HEK293 (cell line): ENCODE measurements around the gene RNF224.

Experiments
- GFI1B ChIP-seq: fragments of 450-650 bp; formaldehyde crosslinking; IDR thresholded peaks from 2 replicates; pipeline ENCODE4 v1.5.1; 2016; ENCODE audit warnings: missing biosample characterization, missing genetic modification characterization
- GLI4 ChIP-seq: fragments of 450-650 bp; formaldehyde crosslinking; IDR thresholded peaks from 2 replicates; pipeline ENCODE4 v1.5.1; 2016; ENCODE audit warnings: missing biosample characterization, missing genetic modification characterization
- IKZF3 ChIP-seq: fragments of 450-650 bp; IDR thresholded peaks from 2 replicates; pipeline ENCODE4 v1.5.0; 2018; ENCODE audit warnings: missing biosample characterization, mild to moderate bottlenecking, missing genetic modification characterization, moderate library complexity
- KLF1 ChIP-seq: fragments of 450-650 bp; formaldehyde crosslinking; IDR thresholded peaks from 2 replicates; pipeline ENCODE4 v1.5.1; 2016; ENCODE audit warnings: missing biosample characterization, missing genetic modification characterization
- RBAK ChIP-seq: fragments of 450-650 bp; formaldehyde crosslinking; IDR thresholded peaks from 2 replicates; pipeline ENCODE4 v1.5.1; 2016; ENCODE audit warnings: missing biosample characterization, missing genetic modification characterization
- SALL2 ChIP-seq: fragments of 450-650 bp; formaldehyde crosslinking; IDR thresholded peaks from 2 replicates; pipeline ENCODE4 v1.5.0; 2017; ENCODE audit warnings: missing biosample characterization, mild to moderate bottlenecking, missing genetic modification characterization, borderline replicate concordance
- SCRT1 ChIP-seq: fragments of 450-650 bp; formaldehyde crosslinking; IDR thresholded peaks from 2 replicates; pipeline ENCODE4 v1.5.1; 2016; ENCODE audit warnings: missing biosample characterization, missing genetic modification characterization, borderline replicate concordance
- TCF7L2 ChIP-seq: IDR thresholded peaks from 2 replicates; pipeline ENCODE4 v1.6.1; 2011; ENCODE audit warnings: low read depth, mild to moderate bottlenecking, inconsistent platforms, low read length, moderate library complexity, borderline replicate concordance
- WT1 ChIP-seq: fragments of 450-650 bp; formaldehyde crosslinking; IDR thresholded peaks from 2 replicates; pipeline ENCODE4 v1.5.1; 2016; ENCODE audit warnings: missing biosample characterization, missing genetic modification characterization
- ZBTB48 ChIP-seq: fragments of 450-650 bp; formaldehyde crosslinking; IDR thresholded peaks from 2 replicates; pipeline ENCODE4 v1.5.1; 2016; ENCODE audit warnings: missing biosample characterization, missing genetic modification characterization
- ZBTB7A ChIP-seq: fragments of 450-650 bp; formaldehyde crosslinking; IDR thresholded peaks from 2 replicates; pipeline ENCODE4 v1.5.1; 2016; ENCODE audit warnings: low read depth, missing biosample characterization, missing genetic modification characterization
- ZBTB8A ChIP-seq: fragments of 450-650 bp; formaldehyde crosslinking; IDR thresholded peaks from 2 replicates; pipeline ENCODE4 v1.5.1; 2016; ENCODE audit warnings: missing biosample characterization, missing genetic modification characterization
- ZEB2 ChIP-seq: fragments of 450-650 bp; formaldehyde crosslinking; IDR thresholded peaks from 2 replicates; pipeline ENCODE4 v1.5.1; 2016; ENCODE audit warnings: missing biosample characterization, missing genetic modification characterization
- ZNF112 ChIP-seq: fragments of 450-650 bp; formaldehyde crosslinking; IDR thresholded peaks from 2 replicates; pipeline ENCODE4 v1.5.0; 2017; ENCODE audit warnings: missing biosample characterization, missing genetic modification characterization
- ZNF157 ChIP-seq: fragments of 450-650 bp; formaldehyde crosslinking; IDR thresholded peaks from 2 replicates; pipeline ENCODE4 v1.5.1; 2016; ENCODE audit warnings: missing biosample characterization, missing genetic modification characterization
- ZNF211 ChIP-seq: fragments of 450-650 bp; formaldehyde crosslinking; IDR thresholded peaks from 2 replicates; pipeline ENCODE4 v1.5.1; 2016; ENCODE audit warnings: low read depth, missing biosample characterization, missing genetic modification characterization
- ZNF214 ChIP-seq: fragments of 450-650 bp; formaldehyde crosslinking; IDR thresholded peaks from 2 replicates; pipeline ENCODE4 v1.5.1; 2017; ENCODE audit warnings: missing biosample characterization, mild to moderate bottlenecking, missing genetic modification characterization, borderline replicate concordance
- ZNF248 ChIP-seq: fragments of 450-650 bp; formaldehyde crosslinking; IDR thresholded peaks from 2 replicates; pipeline ENCODE4 v1.5.1; 2017; ENCODE audit warnings: missing biosample characterization, missing genetic modification characterization
- ZNF274 ChIP-seq, 2 experiments: fragments of 200-500 bp in 1 of 2; fragments of 450-650 bp in 1 of 2; sonication (Bioruptor generic) in 1 of 2; formaldehyde crosslinking in 1 of 2; IDR thresholded peaks; 2 replicates each; pipeline versions ENCODE4 v1.5.1 to v1.6.1; 2014 to 2016; ENCODE audit warnings: borderline replicate concordance in 1 of 2, inconsistent platforms in 1 of 2, low read length in 1 of 2, missing biosample characterization in 1 of 2, missing genetic modification characterization in 1 of 2
- ZNF391 ChIP-seq: fragments of 450-650 bp; formaldehyde crosslinking; IDR thresholded peaks from 2 replicates; pipeline ENCODE4 v1.5.1; 2016; ENCODE audit warnings: low read depth, missing biosample characterization, missing genetic modification characterization, borderline replicate concordance
- ZNF433 ChIP-seq: fragments of 450-650 bp; formaldehyde crosslinking; IDR thresholded peaks from 2 replicates; pipeline ENCODE4 v1.5.1; 2016; ENCODE audit warnings: missing biosample characterization, missing genetic modification characterization, low read depth
- ZNF548 ChIP-seq: fragments of 450-650 bp; formaldehyde crosslinking; IDR thresholded peaks from 2 replicates; pipeline ENCODE4 v1.5.1; 2016; ENCODE audit warnings: missing biosample characterization, missing genetic modification characterization
- ZNF623 ChIP-seq: fragments of 450-650 bp; formaldehyde crosslinking; IDR thresholded peaks from 2 replicates; pipeline ENCODE4 v1.5.1; 2016; ENCODE audit warnings: missing biosample characterization, missing genetic modification characterization
- ZNF624 ChIP-seq: fragments of 450-650 bp; formaldehyde crosslinking; IDR thresholded peaks from 2 replicates; pipeline ENCODE4 v1.5.1; 2017; ENCODE audit warnings: missing biosample characterization, missing genetic modification characterization
- ZNF768 ChIP-seq: fragments of 450-650 bp; formaldehyde crosslinking; IDR thresholded peaks from 2 replicates; pipeline ENCODE4 v1.5.1; 2018; ENCODE audit warnings: missing biosample characterization, mild to moderate bottlenecking, missing genetic modification characterization
- ZNF791 ChIP-seq: fragments of 450-650 bp; formaldehyde crosslinking; IDR thresholded peaks from 2 replicates; pipeline ENCODE4 v1.5.1; 2016; ENCODE audit warnings: missing biosample characterization, missing genetic modification characterization
- TF ChIP-seq, protein P1 (sequence below): fragments of 450-650 bp; formaldehyde crosslinking; IDR thresholded peaks from 2 replicates; pipeline ENCODE4 v1.5.1; 2016; ENCODE audit warnings: missing biosample characterization, missing genetic modification characterization
- TF ChIP-seq, protein P2 (sequence below): fragments of 450-650 bp; formaldehyde crosslinking; IDR thresholded peaks from 2 replicates; pipeline ENCODE4 v1.5.1; 2016; ENCODE audit warnings: missing biosample characterization, missing genetic modification characterization
- TF ChIP-seq, protein P3 (sequence below): fragments of 450-650 bp; formaldehyde crosslinking; IDR thresholded peaks from 2 replicates; pipeline ENCODE4 v1.5.1; 2017; ENCODE audit warnings: missing biosample characterization, missing genetic modification characterization
- TF ChIP-seq, protein P4 (sequence below): fragments of 450-650 bp; formaldehyde crosslinking; IDR thresholded peaks from 2 replicates; pipeline ENCODE4 v1.5.1; 2016; ENCODE audit warnings: missing biosample characterization, missing genetic modification characterization
- TF ChIP-seq, protein P5 (sequence below): fragments of 450-650 bp; formaldehyde crosslinking; IDR thresholded peaks from 2 replicates; pipeline ENCODE4 v1.5.1; 2016; ENCODE audit warnings: missing biosample characterization, missing genetic modification characterization

RNF224 gene

DNA sequence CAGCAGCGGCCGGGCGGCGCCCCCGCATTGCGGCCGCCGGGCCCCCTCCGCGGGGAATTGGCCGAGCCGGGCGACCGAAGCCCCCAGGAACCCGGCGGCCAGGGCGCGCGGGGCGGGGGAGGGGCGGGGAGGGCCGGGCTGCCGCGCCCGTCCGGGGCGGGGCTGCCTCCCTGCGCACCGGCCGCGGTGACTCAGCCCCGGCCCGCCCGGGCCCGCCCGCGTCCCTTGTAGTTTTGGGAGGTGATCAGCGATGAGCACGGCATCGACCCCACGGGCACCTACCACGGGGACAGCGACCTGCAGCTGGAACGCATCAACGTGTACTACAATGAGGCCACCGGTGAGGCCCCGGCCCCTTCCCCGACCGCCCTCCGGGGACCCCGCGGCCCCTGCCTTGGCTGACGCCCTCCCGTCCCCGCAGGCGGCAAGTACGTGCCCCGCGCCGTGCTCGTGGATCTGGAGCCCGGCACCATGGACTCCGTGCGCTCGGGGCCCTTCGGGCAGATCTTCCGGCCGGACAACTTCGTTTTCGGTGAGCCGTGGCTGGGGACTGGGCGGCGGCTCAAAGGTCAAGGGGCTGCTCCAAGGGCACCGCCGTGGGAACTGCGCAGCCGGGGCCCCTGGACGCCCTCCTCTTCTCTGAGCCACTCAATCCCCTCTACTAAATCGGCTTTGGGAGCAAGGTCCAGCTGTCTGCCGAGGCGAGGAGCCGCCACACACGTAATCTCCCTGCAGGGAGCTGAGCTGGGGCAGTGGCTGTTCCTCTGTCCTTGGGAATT lies 14.4 kb downstream of the RNF224 start (continued):
- TF ChIP-seq, protein P1, sequence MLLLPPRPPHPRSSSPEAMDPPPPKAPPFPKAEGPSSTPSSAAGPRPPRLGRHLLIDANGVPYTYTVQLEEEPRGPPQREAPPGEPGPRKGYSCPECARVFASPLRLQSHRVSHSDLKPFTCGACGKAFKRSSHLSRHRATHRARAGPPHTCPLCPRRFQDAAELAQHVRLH (tag by site-specific recombination): no peak
- TF ChIP-seq IKZF3 (tag by site-specific recombination) (no peak), ZBTB7A (tag by site-specific recombination) (peak; percentile 57; the same call in 1 of the 2 replicates), SCRT1 (tag by site-specific recombination) (no peak), ZNF214 (no peak), ZNF274 (IDR thresholded peaks at IDR 0.05; ENCODE audit: low read length) (no peak), ZNF274 (tag by site-specific recombination; IDR thresholded peaks at IDR 0.05; ENCODE audit: borderline replicate concordance) (no peak), ZNF791 (tag by site-specific recombination) (no peak), GLI4 (tag by site-specific recombination) (no peak), ZBTB48 (tag by site-specific recombination) (no peak), ZNF623 (no peak), ZNF211 (no peak), ZNF112 (no peak), ZBTB8A (tag by site-specific recombination) (peak; percentile 39), ZNF433 (tag by site-specific recombination) (no peak), ZNF157 (tag by site-specific recombination) (no peak), ZNF248 (tag by site-specific recombination) (no peak), RBAK (no peak), SALL2 (tag by site-specific recombination) (no peak), KLF1 (peak; percentile 53), WT1 (tag by site-specific recombination) (no peak), ZEB2 (peak; percentile 39; the same call in 1 of the 2 replicates), GFI1B (tag by site-specific recombination) (no peak), TCF7L2 (no peak), ZNF624 (no peak), ZNF391 (tag by site-specific recombination) (0 out of 2 replicates have a peak, but pooled peaks have one; percentile 34), ZNF548 (tag by site-specific recombination) (no peak), ZNF768 (tag by site-specific recombination) (no peak)
- TF ChIP-seq, protein P2, sequence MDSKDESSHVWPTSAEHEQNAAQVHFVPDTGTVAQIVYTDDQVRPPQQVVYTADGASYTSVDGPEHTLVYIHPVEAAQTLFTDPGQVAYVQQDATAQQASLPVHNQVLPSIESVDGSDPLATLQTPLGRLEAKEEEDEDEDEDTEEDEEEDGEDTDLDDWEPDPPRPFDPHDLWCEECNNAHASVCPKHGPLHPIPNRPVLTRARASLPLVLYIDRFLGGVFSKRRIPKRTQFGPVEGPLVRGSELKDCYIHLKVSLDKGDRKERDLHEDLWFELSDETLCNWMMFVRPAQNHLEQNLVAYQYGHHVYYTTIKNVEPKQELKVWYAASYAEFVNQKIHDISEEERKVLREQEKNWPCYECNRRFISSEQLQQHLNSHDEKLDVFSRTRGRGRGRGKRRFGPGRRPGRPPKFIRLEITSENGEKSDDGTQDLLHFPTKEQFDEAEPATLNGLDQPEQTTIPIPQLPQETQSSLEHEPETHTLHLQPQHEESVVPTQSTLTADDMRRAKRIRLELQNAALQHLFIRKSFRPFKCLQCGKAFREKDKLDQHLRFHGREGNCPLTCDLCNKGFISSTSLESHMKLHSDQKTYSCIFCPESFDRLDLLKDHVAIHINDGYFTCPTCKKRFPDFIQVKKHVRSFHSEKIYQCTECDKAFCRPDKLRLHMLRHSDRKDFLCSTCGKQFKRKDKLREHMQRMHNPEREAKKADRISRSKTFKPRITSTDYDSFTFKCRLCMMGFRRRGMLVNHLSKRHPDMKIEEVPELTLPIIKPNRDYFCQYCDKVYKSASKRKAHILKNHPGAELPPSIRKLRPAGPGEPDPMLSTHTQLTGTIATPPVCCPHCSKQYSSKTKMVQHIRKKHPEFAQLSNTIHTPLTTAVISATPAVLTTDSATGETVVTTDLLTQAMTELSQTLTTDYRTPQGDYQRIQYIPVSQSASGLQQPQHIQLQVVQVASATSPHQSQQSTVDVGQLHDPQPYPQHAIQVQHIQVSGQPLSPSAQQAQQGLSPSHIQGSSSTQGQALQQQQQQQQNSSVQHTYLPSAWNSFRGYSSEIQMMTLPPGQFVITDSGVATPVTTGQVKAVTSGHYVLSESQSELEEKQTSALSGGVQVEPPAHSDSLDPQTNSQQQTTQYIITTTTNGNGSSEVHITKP: no peak
- TF ChIP-seq, protein P3, sequence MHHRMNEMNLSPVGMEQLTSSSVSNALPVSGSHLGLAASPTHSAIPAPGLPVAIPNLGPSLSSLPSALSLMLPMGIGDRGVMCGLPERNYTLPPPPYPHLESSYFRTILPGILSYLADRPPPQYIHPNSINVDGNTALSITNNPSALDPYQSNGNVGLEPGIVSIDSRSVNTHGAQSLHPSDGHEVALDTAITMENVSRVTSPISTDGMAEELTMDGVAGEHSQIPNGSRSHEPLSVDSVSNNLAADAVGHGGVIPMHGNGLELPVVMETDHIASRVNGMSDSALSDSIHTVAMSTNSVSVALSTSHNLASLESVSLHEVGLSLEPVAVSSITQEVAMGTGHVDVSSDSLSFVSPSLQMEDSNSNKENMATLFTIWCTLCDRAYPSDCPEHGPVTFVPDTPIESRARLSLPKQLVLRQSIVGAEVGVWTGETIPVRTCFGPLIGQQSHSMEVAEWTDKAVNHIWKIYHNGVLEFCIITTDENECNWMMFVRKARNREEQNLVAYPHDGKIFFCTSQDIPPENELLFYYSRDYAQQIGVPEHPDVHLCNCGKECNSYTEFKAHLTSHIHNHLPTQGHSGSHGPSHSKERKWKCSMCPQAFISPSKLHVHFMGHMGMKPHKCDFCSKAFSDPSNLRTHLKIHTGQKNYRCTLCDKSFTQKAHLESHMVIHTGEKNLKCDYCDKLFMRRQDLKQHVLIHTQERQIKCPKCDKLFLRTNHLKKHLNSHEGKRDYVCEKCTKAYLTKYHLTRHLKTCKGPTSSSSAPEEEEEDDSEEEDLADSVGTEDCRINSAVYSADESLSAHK (tag by site-specific recombination): no peak
- TF ChIP-seq, protein P4, sequence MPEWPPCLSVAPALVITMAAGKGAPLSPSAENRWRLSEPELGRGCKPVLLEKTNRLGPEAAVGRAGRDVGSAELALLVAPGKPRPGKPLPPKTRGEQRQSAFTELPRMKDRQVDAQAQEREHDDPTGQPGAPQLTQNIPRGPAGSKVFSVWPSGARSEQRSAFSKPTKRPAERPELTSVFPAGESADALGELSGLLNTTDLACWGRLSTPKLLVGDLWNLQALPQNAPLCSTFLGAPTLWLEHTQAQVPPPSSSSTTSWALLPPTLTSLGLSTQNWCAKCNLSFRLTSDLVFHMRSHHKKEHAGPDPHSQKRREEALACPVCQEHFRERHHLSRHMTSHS (tag by site-specific recombination): no peak
- TF ChIP-seq, protein P5, sequence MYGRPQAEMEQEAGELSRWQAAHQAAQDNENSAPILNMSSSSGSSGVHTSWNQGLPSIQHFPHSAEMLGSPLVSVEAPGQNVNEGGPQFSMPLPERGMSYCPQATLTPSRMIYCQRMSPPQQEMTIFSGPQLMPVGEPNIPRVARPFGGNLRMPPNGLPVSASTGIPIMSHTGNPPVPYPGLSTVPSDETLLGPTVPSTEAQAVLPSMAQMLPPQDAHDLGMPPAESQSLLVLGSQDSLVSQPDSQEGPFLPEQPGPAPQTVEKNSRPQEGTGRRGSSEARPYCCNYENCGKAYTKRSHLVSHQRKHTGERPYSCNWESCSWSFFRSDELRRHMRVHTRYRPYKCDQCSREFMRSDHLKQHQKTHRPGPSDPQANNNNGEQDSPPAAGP: peak; percentile 21; the same call in 1 of the 2 replicates
